ENCODE data around the gene DUSP7. TPM values are rescaled to one million over a fixed set of nuclear protein-coding genes. Genes with fewer than 3 reads are reported as not detected.

The DUSP7 gene
- total and polyA plus RNA-seq, 2 donors (not counting 3 experiments of a cell fraction or from before 2014, with no cell fraction given): 29.2 to 37.7 TPM

- CTCF ChIA-PET: interaction anchor here (2.1 to 10.4 kb wide), 5 partner anchors 47 to 103 kb away, joined by 10 to 260 read pairs (median 15); partner anchors contain the start of gene POC1A
- H3K9me3 ChIP-seq (replicated peaks; ENCODE audit: control insufficient read depth, insufficient read depth, low read length): no peaks in the 10 kb centered on the region
- POLR2A ChIA-PET: no interaction called here
- H3K79me2 ChIP-seq (ENCODE audit: control insufficient read depth, insufficient read depth, low read length): peaks cover 39% of the 10 kb centered on the region
- TF ChIP-seq MYC (IDR thresholded peaks at IDR 0.05; ENCODE audit: low read depth, low read length): no peak
- FAIRE-seq (no peak), DNase-seq (ENCODE audit: low read depth, low spot score) (no peak)
- peaks cover 0 to 16% of the 10 kb centered on the region in 2 experiments for H3K36me3 ChIP-seq (ENCODE audit: control insufficient read depth in 2 of 2, extremely low read depth in 1 of 2, insufficient read depth in 2 of 2, low read length in 2 of 2)
- no TSS peak for BruUV-seq (replicated peaks)
- H2AFZ ChIP-seq (ENCODE audit: low read depth, low read length): no peak overlapping the region
- dilution Hi-C loops (cut with MboI; ENCODE audit: extremely low pct_ligation_motif_present, low sequenced_read_pairs) (no loop called here), intact Hi-C loops (cut with micrococcal nuclease) (no loop called here)
- no peak overlapping the region for H3K4me3 ChIP-seq (replicated peaks in 1 of 3; ENCODE audit: insufficient read depth in 1 of 3, low read depth in 1 of 3, low read length in 3 of 3)
- peaks cover 51% of the 10 kb centered on the region for H3K4me1 ChIP-seq (ENCODE audit: control insufficient read depth, extremely low read depth, insufficient read depth, low read length)
- no peak overlapping the region for H3K9ac ChIP-seq (replicated peaks; ENCODE audit: extremely low read depth, insufficient read depth, low read length)
- no peaks in the 10 kb centered on the region for H3K9me1 ChIP-seq (replicated peaks; ENCODE audit: control insufficient read depth, extremely low read depth, insufficient read depth, low read length)
- no peak overlapping the region for H3K27ac ChIP-seq (ENCODE audit: insufficient read depth, low read depth, low read length)
- H3K27me3 ChIP-seq (ENCODE audit: control insufficient read depth in 2 of 2, insufficient read depth in 2 of 2, low read length in 2 of 2): no peaks in the 10 kb centered on the region
- H4K20me1 ChIP-seq (replicated peaks; ENCODE audit: control insufficient read depth, extremely low read depth, insufficient read depth, low read length): no peaks in the 10 kb centered on the region
- H3K4me2 ChIP-seq (ENCODE audit: insufficient read depth, low read length): no peak overlapping the region
These were observed 4.9 kb downstream of the DUSP7 start for GRCh38 chr3:52051444-52051843.

- Histone ChIP-seq H3K9ac (replicated peaks; ENCODE audit: extremely low read depth, insufficient read depth, low read length) (no peak overlapping the region), H3K27me3 (ENCODE audit: control insufficient read depth in 2 of 2, insufficient read depth in 2 of 2, low read length in 2 of 2) (no peaks in the 10 kb centered on the region), H3K4me3 (replicated peaks in 1 of 3; ENCODE audit: insufficient read depth in 1 of 3, low read depth in 1 of 3, low read length in 3 of 3) (no peak overlapping the region), H3K9me1 (replicated peaks; ENCODE audit: control insufficient read depth, extremely low read depth, insufficient read depth, low read length) (no peaks in the 10 kb centered on the region), H3K9me3 (replicated peaks; ENCODE audit: control insufficient read depth, insufficient read depth, low read length) (no peaks in the 10 kb centered on the region), H3K4me1 (ENCODE audit: control insufficient read depth, extremely low read depth, insufficient read depth, low read length) (peaks cover 60% of the 10 kb centered on the region), H3K36me3 (ENCODE audit: control insufficient read depth in 2 of 2, extremely low read depth in 1 of 2, insufficient read depth in 2 of 2, low read length in 2 of 2) (peaks cover 0 to 16% of the 10 kb centered on the region in 2 experiments), H3K4me2 (ENCODE audit: insufficient read depth, low read length) (no peak overlapping the region), H2AFZ (ENCODE audit: low read depth, low read length) (no peak overlapping the region), H3K27ac (ENCODE audit: insufficient read depth, low read depth, low read length) (no peak overlapping the region), H3K79me2 (ENCODE audit: control insufficient read depth, insufficient read depth, low read length) (peaks cover 34% of the 10 kb centered on the region), H4K20me1 (replicated peaks; ENCODE audit: control insufficient read depth, extremely low read depth, insufficient read depth, low read length) (no peaks in the 10 kb centered on the region)
- DNase-seq (ENCODE audit: low read depth, low spot score) (no peak), FAIRE-seq (no peak)
- dilution Hi-C loops (cut with MboI; ENCODE audit: extremely low pct_ligation_motif_present, low sequenced_read_pairs) (no loop called here), intact Hi-C loops (cut with micrococcal nuclease) (no loop called here)
- no TSS peak for BruUV-seq (replicated peaks)
- CTCF ChIA-PET: interaction anchor here (0.9 to 9.3 kb wide), 2 partner anchors 11 to 46 kb away, joined by 3 to 260 read pairs; no protein-coding TSS in a partner anchor
- TF ChIP-seq GATA2 (IDR thresholded peaks at IDR 0.05; ENCODE audit: insufficient read depth, insufficient read length, low read depth, low read length) (no peak), POLR2A (IDR thresholded peaks at IDR 0.05; ENCODE audit: low read depth, low read length) (no peak), POLR2AphosphoS5 (IDR thresholded peaks at IDR 0.05; ENCODE audit: insufficient read depth, low read depth, low read length) (no peak), MYC (IDR thresholded peaks at IDR 0.05; ENCODE audit: low read depth, low read length) (no peak), CTCF (IDR thresholded peaks at IDR 0.05; ENCODE audit: extremely low read depth in 1 of 2, insufficient read depth in 1 of 2, low read depth in 1 of 2, low read length in 2 of 2) (no peak), JUN (IDR thresholded peaks at IDR 0.05; ENCODE audit: borderline replicate concordance, insufficient read depth, insufficient read length, low read depth) (no peak), FOS (IDR thresholded peaks at IDR 0.05; ENCODE audit: borderline replicate concordance, insufficient read depth, low read length) (no peak), MAX (IDR thresholded peaks at IDR 0.05; ENCODE audit: insufficient read depth, insufficient read length) (no peak), EZH2 (IDR thresholded peaks at IDR 0.05; ENCODE audit: borderline replicate concordance, low read depth, low read length, severe bottlenecking) (no peak)
- POLR2A ChIA-PET: no interaction called here
These were observed 5.8 kb downstream of the DUSP7 start for GRCh38 chr3:52050571-52050970.
